Mammary epithelial cell (primary cell): ENCODE measurements around the gene CHMP4B.

Experiments
- EZH2 ChIP-seq: IDR thresholded peaks from 2 replicates; pipeline ENCODE4 v1.6.1; 2012; ENCODE audit warnings: low read length, inconsistent platforms, borderline replicate concordance
- TF ChIP-seq, protein P1 (sequence below), 2 donors: IDR thresholded peaks in 1 of 2; conservative IDR thresholded peaks in 1 of 2; 2 replicates each; pipeline ENCODE4 v1.5.1; 2011 to 2012; ENCODE audit warnings: inconsistent platforms in 2 of 2, low read length in 2 of 2, mild to moderate bottlenecking in 2 of 2, control low read depth in 1 of 2, low read depth in 1 of 2; ENCODE audit not compliant: insufficient read depth in 1 of 2; ENCODE audit errors: extremely low read depth in 1 of 2

DNA sequence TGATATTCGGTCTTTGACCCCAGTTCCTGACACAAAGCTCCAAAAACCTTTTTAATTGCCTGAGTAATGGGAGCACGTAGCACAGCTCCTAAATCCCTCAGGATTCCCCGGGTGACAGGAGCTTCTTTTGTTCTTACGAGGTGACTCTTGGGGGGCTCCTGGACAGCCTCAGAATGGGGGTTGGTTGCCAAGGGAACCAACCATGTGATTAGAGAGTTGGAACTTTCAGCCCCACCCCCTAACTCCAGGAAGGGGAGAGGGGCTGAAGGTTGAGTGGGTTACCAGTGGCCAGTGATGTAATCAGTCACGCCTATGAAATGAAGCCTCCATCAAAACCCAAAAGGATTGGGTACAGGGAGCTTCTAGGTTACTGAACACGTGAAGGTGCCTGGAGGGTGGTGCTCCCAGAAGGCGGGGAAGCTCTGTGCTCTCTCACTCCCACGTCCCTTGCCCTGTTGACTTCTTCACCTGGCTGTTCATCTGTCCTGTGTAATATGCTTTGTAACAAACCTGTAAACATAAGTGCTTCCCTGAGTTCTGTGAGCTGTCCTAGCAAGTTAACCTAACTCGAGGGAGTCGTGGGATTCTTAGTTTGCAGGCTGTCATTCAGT lies 89.5 kb downstream of the CHMP4B start:
- TF ChIP-seq, protein P1, sequence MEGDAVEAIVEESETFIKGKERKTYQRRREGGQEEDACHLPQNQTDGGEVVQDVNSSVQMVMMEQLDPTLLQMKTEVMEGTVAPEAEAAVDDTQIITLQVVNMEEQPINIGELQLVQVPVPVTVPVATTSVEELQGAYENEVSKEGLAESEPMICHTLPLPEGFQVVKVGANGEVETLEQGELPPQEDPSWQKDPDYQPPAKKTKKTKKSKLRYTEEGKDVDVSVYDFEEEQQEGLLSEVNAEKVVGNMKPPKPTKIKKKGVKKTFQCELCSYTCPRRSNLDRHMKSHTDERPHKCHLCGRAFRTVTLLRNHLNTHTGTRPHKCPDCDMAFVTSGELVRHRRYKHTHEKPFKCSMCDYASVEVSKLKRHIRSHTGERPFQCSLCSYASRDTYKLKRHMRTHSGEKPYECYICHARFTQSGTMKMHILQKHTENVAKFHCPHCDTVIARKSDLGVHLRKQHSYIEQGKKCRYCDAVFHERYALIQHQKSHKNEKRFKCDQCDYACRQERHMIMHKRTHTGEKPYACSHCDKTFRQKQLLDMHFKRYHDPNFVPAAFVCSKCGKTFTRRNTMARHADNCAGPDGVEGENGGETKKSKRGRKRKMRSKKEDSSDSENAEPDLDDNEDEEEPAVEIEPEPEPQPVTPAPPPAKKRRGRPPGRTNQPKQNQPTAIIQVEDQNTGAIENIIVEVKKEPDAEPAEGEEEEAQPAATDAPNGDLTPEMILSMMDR (conservative IDR thresholded peaks at IDR 0.05 in 1 of 2, IDR thresholded peaks at IDR 0.05 in 1 of 2; ENCODE audit: extremely low read depth in 1 of 2, insufficient read depth in 1 of 2, low read depth in 1 of 2, low read length in 2 of 2) = no peak
- TF ChIP-seq EZH2 = no peak
